H9 (cell line): ENCODE measurements around the gene RNLS. TPM values are rescaled to one million over a fixed set of nuclear protein-coding genes. Genes with fewer than 3 reads are reported as not detected.

Source experiments
- DNase-seq: peaks from one replicate; pipeline ENCODE4 v3.0.0-alpha.2; 2017
- H2AFZ ChIP-seq: one replicate; pipeline ENCODE4 v1.6.1; 2013; ENCODE audit warnings: mild to moderate bottlenecking, low read length, control low read depth, moderate library complexity
- H2AK5ac ChIP-seq: 2 replicates; pipeline ENCODE4 v1.6.1; 2013; ENCODE audit warnings: low read length, control low read depth, mixed read lengths; ENCODE audit not compliant: insufficient read length
- H2BK120ac ChIP-seq: one replicate; pipeline ENCODE4 v1.6.1; 2013; ENCODE audit warnings: low read depth, mild to moderate bottlenecking, low read length, control low read depth, inconsistent platforms; ENCODE audit not compliant: poor library complexity, severe bottlenecking
- H2BK12ac ChIP-seq: 2 replicates; pipeline ENCODE4 v1.6.1; 2013; ENCODE audit warnings: low read length, control low read depth, mixed read lengths, low read depth; ENCODE audit not compliant: insufficient read length
- H2BK15ac ChIP-seq: 2 replicates; pipeline ENCODE4 v1.6.1; 2013; ENCODE audit warnings: low read depth, low read length, control low read depth
- H2BK20ac ChIP-seq: one replicate; pipeline ENCODE4 v1.6.1; 2013; ENCODE audit warnings: low read depth, mild to moderate bottlenecking, low read length, control low read depth, inconsistent platforms; ENCODE audit not compliant: poor library complexity, severe bottlenecking
- H2BK5ac ChIP-seq: 2 replicates; pipeline ENCODE4 v1.6.1; 2013; ENCODE audit warnings: low read length, control low read depth, mixed read lengths; ENCODE audit not compliant: insufficient read length
- H3K14ac ChIP-seq: 2 replicates; pipeline ENCODE4 v1.6.1; 2013; ENCODE audit warnings: low read length, control low read depth; ENCODE audit not compliant: insufficient read depth
- H3K18ac ChIP-seq: 2 replicates; pipeline ENCODE4 v1.6.1; 2013; ENCODE audit warnings: low read depth, mild to moderate bottlenecking, mixed read lengths, low read length, control low read depth; ENCODE audit not compliant: insufficient read length
- H3K23ac ChIP-seq: 2 replicates; pipeline ENCODE4 v1.6.1; 2013; ENCODE audit warnings: low read length, control low read depth, mixed read lengths, low read depth; ENCODE audit not compliant: insufficient read length
- H3K23me2 ChIP-seq: 2 replicates; pipeline ENCODE4 v1.6.1; 2013; ENCODE audit warnings: low read depth, mild to moderate bottlenecking, mixed read lengths, low read length, control low read depth; ENCODE audit not compliant: insufficient read length, poor library complexity, severe bottlenecking
- H3K27ac ChIP-seq: 2 replicates; pipeline ENCODE4 v1.5.1; 2013; ENCODE audit warnings: low read length, control low read depth, mixed read lengths, low read depth; ENCODE audit not compliant: insufficient read length
- H3K27me3 ChIP-seq: 2 replicates; pipeline ENCODE4 v1.6.1; 2013; ENCODE audit warnings: low read length, control low read depth, inconsistent platforms; ENCODE audit not compliant: insufficient read depth
- H3K4ac ChIP-seq: 2 replicates; pipeline ENCODE4 v1.6.1; 2013; ENCODE audit warnings: low read depth, mild to moderate bottlenecking, control low read depth, inconsistent platforms, low read length, moderate library complexity
- H3K4me1 ChIP-seq: 2 replicates; pipeline ENCODE4 v1.6.1; 2013; ENCODE audit warnings: low read length, control low read depth, inconsistent platforms; ENCODE audit not compliant: insufficient read depth
- H3K4me2 ChIP-seq: 2 replicates; pipeline ENCODE4 v1.6.1; 2013; ENCODE audit warnings: low read length, control low read depth, mixed read lengths; ENCODE audit not compliant: insufficient read length, insufficient read depth
- H3K56ac ChIP-seq: 2 replicates; pipeline ENCODE4 v1.6.1; 2013; ENCODE audit warnings: low read depth, mild to moderate bottlenecking, mixed read lengths, low read length, control low read depth; ENCODE audit not compliant: insufficient read length
- H3K79me1 ChIP-seq: 2 replicates; pipeline ENCODE4 v1.6.1; 2013; ENCODE audit warnings: low read depth, mild to moderate bottlenecking, moderate library complexity, low read length, control low read depth, inconsistent platforms; ENCODE audit not compliant: insufficient read depth, poor library complexity, severe bottlenecking
- H3K79me2 ChIP-seq: 2 replicates; pipeline ENCODE4 v1.6.1; 2013; ENCODE audit warnings: low read length, control low read depth, inconsistent platforms; ENCODE audit not compliant: insufficient read depth
- H3K9ac ChIP-seq: 2 replicates; pipeline ENCODE4 v1.6.1; 2013; ENCODE audit warnings: low read length, control low read depth, mixed read lengths; ENCODE audit not compliant: insufficient read length; ENCODE audit errors: extremely low read depth
- H3K9me3 ChIP-seq: one replicate; pipeline ENCODE4 v1.6.1; 2013; ENCODE audit warnings: low read depth, low read length, inconsistent platforms; ENCODE audit not compliant: control insufficient read depth
- H3T11ph ChIP-seq: one replicate; pipeline ENCODE4 v1.6.1; 2013; ENCODE audit warnings: mild to moderate bottlenecking, low read length, control low read depth, inconsistent platforms
- H4K20me1 ChIP-seq: one replicate; pipeline ENCODE4 v1.6.1; 2013; ENCODE audit not compliant: control insufficient read depth, insufficient read length, insufficient read depth
- H4K5ac ChIP-seq: 2 replicates; pipeline ENCODE4 v1.6.1; 2013; ENCODE audit warnings: low read depth, mild to moderate bottlenecking, mixed read lengths, low read length, control low read depth; ENCODE audit not compliant: insufficient read length
- H4K8ac ChIP-seq: replicated peaks from 2 replicates; pipeline ENCODE4 v1.6.1; 2013; ENCODE audit warnings: low read length, control low read depth, mixed read lengths, low read depth; ENCODE audit not compliant: insufficient read length
- H4K91ac ChIP-seq: 2 replicates; pipeline ENCODE4 v1.6.1; 2013; ENCODE audit warnings: low read depth, mild to moderate bottlenecking, moderate library complexity, mixed read lengths, low read length, control low read depth; ENCODE audit not compliant: insufficient read length
- H3K27ac Mint-ChIP-seq, 3 experiments: 2 replicates in 2 of 3; 3 replicates in 1 of 3; pipeline ENCODE4 v1.8.0; 2020 to 2021; ENCODE audit warnings: mixed read lengths in 3 of 3, mild to moderate bottlenecking in 1 of 3, moderate library complexity in 1 of 3
- H3K27me3 Mint-ChIP-seq: 2 replicates; pipeline ENCODE4 v1.8.0; 2021; ENCODE audit warnings: low read depth, mild to moderate bottlenecking, moderate library complexity, mixed read lengths
- H3K36me3 Mint-ChIP-seq, 3 experiments: 2 replicates in 2 of 3; 3 replicates in 1 of 3; pipeline ENCODE4 v1.8.0; 2020 to 2021; ENCODE audit warnings: low read depth in 3 of 3, mixed read lengths in 3 of 3; ENCODE audit not compliant: insufficient read depth in 1 of 3
- H3K4me1 Mint-ChIP-seq, 2 experiments: 2 replicates each; pipeline ENCODE4 v1.8.0; 2020; ENCODE audit warnings: mixed read lengths in 2 of 2
- H3K4me3 Mint-ChIP-seq, 2 experiments: 2 replicates in 1 of 2; 3 replicates in 1 of 2; pipeline ENCODE4 v1.8.0; 2020 to 2021; ENCODE audit warnings: mild to moderate bottlenecking in 2 of 2, mixed read lengths in 2 of 2, moderate library complexity in 1 of 2
- H3K9me3 Mint-ChIP-seq, 2 experiments: 2 replicates in 1 of 2; 3 replicates in 1 of 2; pipeline ENCODE4 v1.8.0; 2020; ENCODE audit warnings: mild to moderate bottlenecking in 2 of 2, mixed read lengths in 2 of 2, moderate library complexity in 1 of 2
- WGBS: extraction: QIAGEN DNeasy Blood & Tissue Kit; methylation state at CpG from one replicate; pipeline ENCODE4 v1.1.7; 2013; ENCODE audit warnings: missing lambda C conversion rate, low lambda C conversion rate, mixed read lengths; ENCODE audit not compliant: insufficient read length; ENCODE audit errors: extremely low coverage; 5-methylcytosine and 5-hydroxymethylcytosine counted together
- total RNA-seq: library from RNA; stranded (reverse); gene quantifications from 2 replicates; pipeline ENCODE4 v1.2.1, GENCODE V29; 2021
- TF ChIP-seq, protein P1 (sequence below): fragments of 200-600 bp; sonication (generic); conservative IDR thresholded peaks from 3 replicates; pipeline ENCODE4 v1.8.0; 2021; ENCODE audit warnings: antibody characterized with exemption, mild to moderate bottlenecking

The RNLS gene
- total RNA-seq, 1 experiment from 2014 or later, result 7.5 TPM

DNA sequence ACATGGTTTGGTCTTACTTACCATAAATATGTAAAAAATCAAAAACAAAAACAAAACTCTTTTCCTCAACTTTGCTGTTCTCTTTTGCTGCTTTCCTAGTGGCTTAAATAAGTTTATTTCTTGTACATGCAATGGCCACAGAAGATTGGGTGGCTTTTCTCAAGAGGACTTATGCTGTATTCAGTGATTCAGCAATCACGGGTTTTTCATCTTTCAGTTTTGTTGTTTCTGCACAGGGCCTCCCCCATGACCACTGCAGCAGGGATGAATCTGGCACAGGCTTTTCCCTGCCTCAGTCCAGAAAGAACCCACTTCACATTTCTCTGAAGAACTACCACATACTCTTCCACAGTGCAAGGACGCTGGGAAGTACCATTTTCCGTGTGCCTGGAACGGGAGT lies 355.0 kb downstream of the RNLS start:
- WGBS, result no CpG with 5 or more reads among the region's 4 CpGs

More for the DNA sequence above, 355.0 kb downstream of the RNLS start:
- Histone ChIP-seq H3K27me3 (no peaks in the 10 kb centered on the region), H3K9me3 (no peaks in the 10 kb centered on the region), H3K79me2 (no peaks in the 10 kb centered on the region), H3K56ac (no peak overlapping the region), H4K5ac (no peak overlapping the region), H2AFZ (no peak overlapping the region), H2AK5ac (no peak overlapping the region), H4K91ac (no peak overlapping the region), H3K4me2 (no peak overlapping the region), H4K20me1 (no peaks in the 10 kb centered on the region), H3K4ac (no peak overlapping the region), H3K79me1 (no peaks in the 10 kb centered on the region), H4K8ac (no peak overlapping the region), H3K23ac (no peak overlapping the region), H3K14ac (no peak overlapping the region), H2BK5ac (no peak overlapping the region), H3K23me2 (no peaks in the 10 kb centered on the region), H2BK15ac (peak overlapping the region; percentile 38; the same call in 1 of the 2 replicates), H3K18ac (no peak overlapping the region), H2BK20ac (no peak overlapping the region), H3K9ac (no peak overlapping the region), H3T11ph (no peak overlapping the region), H3K4me1 (no peaks in the 10 kb centered on the region), H2BK120ac (no peak overlapping the region), H3K27ac (no peak overlapping the region), H2BK12ac (no peak overlapping the region)
- DNase-seq, result no peak
- no peak overlapping the region for H3K4me3 Mint-ChIP-seq
- H3K36me3 Mint-ChIP-seq, result no peaks in the 10 kb centered on the region; a peak in 1 of 7 replicates
- peaks cover 6 to 12% of the 10 kb centered on the region in 2 experiments for H3K4me1 Mint-ChIP-seq
- H3K27ac Mint-ChIP-seq, result no peak overlapping the region
- no peaks in the 10 kb centered on the region for H3K27me3 Mint-ChIP-seq
- no peaks in the 10 kb centered on the region; a peak in 2 of 5 replicates for H3K9me3 Mint-ChIP-seq
- TF ChIP-seq, protein P1, sequence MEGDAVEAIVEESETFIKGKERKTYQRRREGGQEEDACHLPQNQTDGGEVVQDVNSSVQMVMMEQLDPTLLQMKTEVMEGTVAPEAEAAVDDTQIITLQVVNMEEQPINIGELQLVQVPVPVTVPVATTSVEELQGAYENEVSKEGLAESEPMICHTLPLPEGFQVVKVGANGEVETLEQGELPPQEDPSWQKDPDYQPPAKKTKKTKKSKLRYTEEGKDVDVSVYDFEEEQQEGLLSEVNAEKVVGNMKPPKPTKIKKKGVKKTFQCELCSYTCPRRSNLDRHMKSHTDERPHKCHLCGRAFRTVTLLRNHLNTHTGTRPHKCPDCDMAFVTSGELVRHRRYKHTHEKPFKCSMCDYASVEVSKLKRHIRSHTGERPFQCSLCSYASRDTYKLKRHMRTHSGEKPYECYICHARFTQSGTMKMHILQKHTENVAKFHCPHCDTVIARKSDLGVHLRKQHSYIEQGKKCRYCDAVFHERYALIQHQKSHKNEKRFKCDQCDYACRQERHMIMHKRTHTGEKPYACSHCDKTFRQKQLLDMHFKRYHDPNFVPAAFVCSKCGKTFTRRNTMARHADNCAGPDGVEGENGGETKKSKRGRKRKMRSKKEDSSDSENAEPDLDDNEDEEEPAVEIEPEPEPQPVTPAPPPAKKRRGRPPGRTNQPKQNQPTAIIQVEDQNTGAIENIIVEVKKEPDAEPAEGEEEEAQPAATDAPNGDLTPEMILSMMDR, result no peak
